ENCODE measurements around the gene C1QTNF6.

C1QTNF6 gene

GRCh38 chr22:37192741-37193140, 4.7 kb upstream of the C1QTNF6 start:
- Mint-ChIP-seq H3K4me3 (no peak overlapping the region), H3K9me3 (no peaks in the 10 kb centered on the region), H3K4me1 (ENCODE audit: low read depth) (peaks cover 63% of the 10 kb centered on the region), H3K27me3 (no peaks in the 10 kb centered on the region), H3K27ac (no peak overlapping the region), H3K36me3 (ENCODE audit: low read depth) (peaks cover 6% of the 10 kb centered on the region)

- H3K27me3 Mint-ChIP-seq: no peaks in the 10 kb centered on the region
- H3K27ac Mint-ChIP-seq: no peak overlapping the region
- H3K9me3 Mint-ChIP-seq: no peaks in the 10 kb centered on the region
- H3K4me3 Mint-ChIP-seq: no peak overlapping the region
- H3K4me1 Mint-ChIP-seq (ENCODE audit: low read depth): peaks cover 63% of the 10 kb centered on the region
- peaks cover 6% of the 10 kb centered on the region for H3K36me3 Mint-ChIP-seq (ENCODE audit: low read depth)
Observed at GRCh38 chr22:37192204-37192603, 4.2 kb upstream of the C1QTNF6 start.

- no peak overlapping the region for H3K4me3 Mint-ChIP-seq
- no peaks in the 10 kb centered on the region for H3K9me3 Mint-ChIP-seq
- H3K27me3 Mint-ChIP-seq: no peaks in the 10 kb centered on the region
- H3K27ac Mint-ChIP-seq: no peak overlapping the region
- peaks cover 68% of the 10 kb centered on the region for H3K4me1 Mint-ChIP-seq (ENCODE audit: low read depth)
- peaks cover 6% of the 10 kb centered on the region for H3K36me3 Mint-ChIP-seq (ENCODE audit: low read depth)
Observed at GRCh38 chr22:37190262-37190780, 2.3 kb upstream of the C1QTNF6 start.

- H3K4me1 Mint-ChIP-seq (ENCODE audit: low read depth): peaks cover 65% of the 10 kb centered on the region
- no peak overlapping the region for H3K27ac Mint-ChIP-seq
- H3K36me3 Mint-ChIP-seq (ENCODE audit: low read depth): peaks cover 6% of the 10 kb centered on the region
- H3K9me3 Mint-ChIP-seq: no peaks in the 10 kb centered on the region
- H3K4me3 Mint-ChIP-seq: no peak overlapping the region
- H3K27me3 Mint-ChIP-seq: no peaks in the 10 kb centered on the region
Observed at GRCh38 chr22:37188901-37189466, 937 bp upstream of the C1QTNF6 start.

GRCh38 chr22:37187552-37187890, 526 bp downstream of the C1QTNF6 start:
- H3K4me1 Mint-ChIP-seq (ENCODE audit: low read depth): peaks cover 59% of the 10 kb centered on the region

GRCh38 chr22:37186997-37187522, 987 bp downstream of the C1QTNF6 start:
- no peaks in the 10 kb centered on the region for H3K9me3 Mint-ChIP-seq
- H3K27ac Mint-ChIP-seq: no peak overlapping the region
- H3K4me3 Mint-ChIP-seq: peak overlapping the region; percentile 67
- no peaks in the 10 kb centered on the region for H3K27me3 Mint-ChIP-seq
- peaks cover 57% of the 10 kb centered on the region for H3K4me1 Mint-ChIP-seq (ENCODE audit: low read depth)
- peaks cover 6% of the 10 kb centered on the region for H3K36me3 Mint-ChIP-seq (ENCODE audit: low read depth)

More at GRCh38 chr22:37187552-37187890, 526 bp downstream of the C1QTNF6 start:
- Mint-ChIP-seq H3K27me3 (no peaks in the 10 kb centered on the region), H3K4me3 (no peak overlapping the region), H3K27ac (no peak overlapping the region), H3K36me3 (ENCODE audit: low read depth) (peaks cover 6% of the 10 kb centered on the region), H3K9me3 (no peaks in the 10 kb centered on the region)

GRCh38 chr22:37186228-37186996, 1.6 kb downstream of the C1QTNF6 start:
- Mint-ChIP-seq H3K36me3 (ENCODE audit: low read depth) (peaks cover 6% of the 10 kb centered on the region), H3K4me3 (peak overlapping the region; percentile 67), H3K27me3 (no peaks in the 10 kb centered on the region), H3K9me3 (no peaks in the 10 kb centered on the region), H3K27ac (peak overlapping the region; percentile 80), H3K4me1 (ENCODE audit: low read depth) (peaks cover 57% of the 10 kb centered on the region)

- Mint-ChIP-seq H3K9me3 (no peaks in the 10 kb centered on the region), H3K36me3 (ENCODE audit: low read depth) (peaks cover 5% of the 10 kb centered on the region), H3K27ac (peak overlapping the region; percentile 80)
Observed at GRCh38 chr22:37185646-37186227, 2.3 kb downstream of the C1QTNF6 start.

GRCh38 chr22:37184816-37185541, 3.1 kb downstream of the C1QTNF6 start:
- no peaks in the 10 kb centered on the region for H3K27me3 Mint-ChIP-seq
- no peaks in the 10 kb centered on the region for H3K9me3 Mint-ChIP-seq
- H3K27ac Mint-ChIP-seq: no peak overlapping the region
- H3K4me1 Mint-ChIP-seq (ENCODE audit: low read depth): peaks cover 57% of the 10 kb centered on the region
- no peaks in the 10 kb centered on the region for H3K36me3 Mint-ChIP-seq (ENCODE audit: low read depth)
- H3K4me3 Mint-ChIP-seq: no peak overlapping the region

More at GRCh38 chr22:37185646-37186227, 2.3 kb downstream of the C1QTNF6 start:
- Mint-ChIP-seq H3K4me3 (no peak overlapping the region), H3K4me1 (ENCODE audit: low read depth) (peaks cover 57% of the 10 kb centered on the region), H3K27me3 (no peaks in the 10 kb centered on the region)

- no peaks in the 10 kb centered on the region for H3K27me3 Mint-ChIP-seq
- H3K9me3 Mint-ChIP-seq: no peaks in the 10 kb centered on the region
- no peak overlapping the region for H3K27ac Mint-ChIP-seq
- H3K4me1 Mint-ChIP-seq (ENCODE audit: low read depth): peaks cover 55% of the 10 kb centered on the region
- no peak overlapping the region for H3K4me3 Mint-ChIP-seq
- H3K36me3 Mint-ChIP-seq (ENCODE audit: low read depth): no peaks in the 10 kb centered on the region
Observed at GRCh38 chr22:37184380-37184755, 3.7 kb downstream of the C1QTNF6 start.

GRCh38 chr22:37183432-37184379, 4.3 kb downstream of the C1QTNF6 start:
- Mint-ChIP-seq H3K4me1 (ENCODE audit: low read depth) (peaks cover 49% of the 10 kb centered on the region), H3K9me3 (no peaks in the 10 kb centered on the region), H3K27me3 (no peaks in the 10 kb centered on the region), H3K4me3 (no peak overlapping the region), H3K36me3 (ENCODE audit: low read depth) (no peaks in the 10 kb centered on the region), H3K27ac (no peak overlapping the region)

GRCh38 chr22:37182949-37183245, 5.2 kb downstream of the C1QTNF6 start:
- Mint-ChIP-seq H3K4me1 (ENCODE audit: low read depth) (peaks cover 41% of the 10 kb centered on the region), H3K4me3 (no peak overlapping the region), H3K27ac (no peak overlapping the region), H3K9me3 (no peaks in the 10 kb centered on the region), H3K36me3 (ENCODE audit: low read depth) (no peaks in the 10 kb centered on the region), H3K27me3 (no peaks in the 10 kb centered on the region)

GRCh38 chr22:37182101-37182948, 5.7 kb downstream of the C1QTNF6 start:
- H3K27ac Mint-ChIP-seq: no peak overlapping the region
- H3K36me3 Mint-ChIP-seq (ENCODE audit: low read depth): no peaks in the 10 kb centered on the region
- no peak overlapping the region for H3K4me3 Mint-ChIP-seq
- H3K9me3 Mint-ChIP-seq: no peaks in the 10 kb centered on the region
- no peaks in the 10 kb centered on the region for H3K27me3 Mint-ChIP-seq
- H3K4me1 Mint-ChIP-seq (ENCODE audit: low read depth): peaks cover 41% of the 10 kb centered on the region

Measured in stimulated activated naive CD8-positive, alpha-beta T cell treated with anti-CD3 and anti-CD28 coated beads, Interleukin-15, Interleukin-2, amounts not matched to agents 100 ng/mL and 50 ng/mL, for 24 hours (primary cell).